Measurements from ENCODE around the gene ERICH6.

DNA sequence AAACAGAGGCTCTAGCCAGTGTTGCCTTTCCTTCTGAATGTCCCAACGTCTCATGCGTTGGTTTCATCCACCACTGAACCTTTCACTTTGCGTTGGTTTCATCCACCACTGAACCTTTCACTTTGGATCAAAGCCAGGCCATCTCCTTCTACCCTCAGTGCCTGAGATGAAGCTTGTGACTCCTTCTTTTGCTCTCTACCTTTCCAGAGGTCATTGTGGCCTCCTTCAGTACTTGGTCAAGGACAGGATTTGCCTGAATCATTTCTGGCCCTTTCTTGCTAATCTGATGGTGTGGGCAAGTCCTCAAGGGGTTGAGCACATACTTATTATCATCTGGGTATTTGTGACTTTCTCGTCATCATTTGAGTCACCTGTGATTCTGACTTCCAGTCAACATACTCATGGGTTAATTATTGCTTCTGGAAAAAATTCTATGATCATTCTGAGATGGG lies 50.6 kb downstream of the ERICH6 start:
- TF ChIP-seq POLR2A (IDR thresholded peaks at IDR 0.05), result no peak
- no peak for TF ChIP-seq CTCF (IDR thresholded peaks at IDR 0.05)
- no peak for TF ChIP-seq POLR2AphosphoS5 (IDR thresholded peaks at IDR 0.05; ENCODE audit: insufficient read depth in 1 of 2, low read depth in 1 of 2)
